Lower leg skin (tissue), 4 donors: ENCODE data around the gene RFTN2. TPM values are rescaled to one million over a fixed set of nuclear protein-coding genes. Genes with fewer than 3 reads are reported as not detected.

ENCODE experiments used
- DNase-seq, 2 donors: peaks; one replicate each; pipeline ENCODE4 v3.0.0-alpha.2; 2019; ENCODE audit warnings: low spot score in 2 of 2
- H3K4me3 ChIP-seq: fragments of 200-600 bp; sonication (generic); 2 replicates; pipeline ENCODE4 v1.5.1; 2017; ENCODE audit warnings: mild to moderate bottlenecking, low read depth; ENCODE audit not compliant: poor library complexity, severe bottlenecking
- CTCF ChIP-seq, 3 donors: fragments of 450-650 bp; IDR thresholded peaks; one replicate each; pipeline ENCODE4 v1.5.1; 2016; ENCODE audit warnings: antibody characterized with exemption in 3 of 3, mild to moderate bottlenecking in 3 of 3, moderate library complexity in 2 of 3
- POLR2A ChIP-seq, 2 donors: fragments of 450-650 bp; IDR thresholded peaks; one replicate each; pipeline ENCODE4 v1.6.1; 2016 to 2017; ENCODE audit warnings: antibody characterized with exemption in 2 of 2, mild to moderate bottlenecking in 1 of 2, moderate library complexity in 1 of 2
- WGBS, 2 donors: methylation state at CpG; one replicate each; pipeline ENCODE4 v1.1.5; 2018; 5-methylcytosine and 5-hydroxymethylcytosine counted together
- intact Hi-C: fragments of 100-400 bp; cut with DNase I; formaldehyde crosslinking; loops from one replicate; pipeline ENCODE4 v1.15.0; 2023; ENCODE audit warnings: low total_unique reads
- total RNA-seq, 4 donors: library from RNA; depleted of rRNA; stranded (reverse); fragments of >200 nt; gene quantifications; one replicate each; pipeline ENCODE4 v1.1.0, GENCODE V29; 2016

RFTN2 gene
- total RNA-seq, 4 donors from 2014 or later: 1.5 to 6.5 (median 2.7) TPM

- DNase-seq: no peak
- intact Hi-C loops: no loop called here
- WGBS, 2 donors: 49 to 55% methylated on average over 2 of the region's 2 CpGs
These were observed 137.0 kb downstream of the RFTN2 start for GRCh38 chr2:197538412-197538811.

More at GRCh38 chr2:197538412-197538811, 137.0 kb downstream of the RFTN2 start:
- TF ChIP-seq CTCF (IDR thresholded peaks at IDR 0.05) (no peak), POLR2A (IDR thresholded peaks at IDR 0.05) (no peak)
- no peak overlapping the region for H3K4me3 ChIP-seq

Other genes with a start within 250 kb of the RFTN2 start
- 100 to 1,000 TPM; 160 to 327 (median 242) TPM for gene SF3B1, start 240.6 kb downstream of the RFTN2 start, total RNA-seq
- gene COQ10B, start 222.0 kb downstream of the RFTN2 start, total RNA-seq: 10 to 100 TPM; 21.5 to 28.1 (median 27.1) TPM
- gene HSPD1, start 175.7 kb downstream of the RFTN2 start, total RNA-seq: 100 to 1,000 TPM in 1 of 4 donors, 10 to 100 TPM in 3; 74.7 to 104 (median 88.9) TPM
- 10 to 100 TPM; 39.3 to 70.3 (median 50.7) TPM for gene HSPE1, start 175.2 kb downstream of the RFTN2 start, total RNA-seq
- gene MOB4, start 159.5 kb downstream of the RFTN2 start, total RNA-seq: 10 to 100 TPM; 22.6 to 31.2 (median 25.0) TPM
- gene MARS2, start 29.8 kb upstream of the RFTN2 start, total RNA-seq: 1 to 10 TPM; 6.5 to 9.5 (median 9.1) TPM
- not detected for gene BOLL, start 109.7 kb upstream of the RFTN2 start, total RNA-seq
- gene PLCL1, start 129.0 kb upstream of the RFTN2 start, total RNA-seq: 1 to 10 TPM; 1.0 to 3.7 (median 2.6) TPM